Karpas-422 (cell line): ENCODE data around the gene FPR1. TPM values are rescaled to one million over a fixed set of nuclear protein-coding genes. Genes with fewer than 3 reads are reported as not detected.

Source experiments
- DNase-seq: peaks from one replicate; pipeline ENCODE4 v3.0.0-alpha.2; 2015
- H2AFZ ChIP-seq: fragments of 200-600 bp; sonication (generic); 2 replicates; pipeline ENCODE4 v1.6.1; 2014; ENCODE audit warnings: antibody characterized with exemption, low read length, mixed read lengths
- H3K27ac ChIP-seq: fragments of 200-600 bp; sonication (generic); 2 replicates; pipeline ENCODE4 v1.5.1; 2014; ENCODE audit warnings: mild to moderate bottlenecking, low read length, moderate library complexity
- H3K27me3 ChIP-seq: fragments of 200-600 bp; sonication (generic); 2 replicates; pipeline ENCODE4 v1.6.1; 2014; ENCODE audit warnings: low read length, mixed read lengths
- H3K36me3 ChIP-seq: fragments of 200-600 bp; sonication (generic); 2 replicates; pipeline ENCODE4 v1.6.1; 2014; ENCODE audit warnings: low read length, mixed read lengths; ENCODE audit not compliant: insufficient read depth
- H3K4me1 ChIP-seq: fragments of 200-600 bp; sonication (generic); 2 replicates; pipeline ENCODE4 v1.6.1; 2014; ENCODE audit warnings: mild to moderate bottlenecking, low read length, mixed read lengths
- H3K4me2 ChIP-seq: fragments of 200-600 bp; sonication (generic); 2 replicates; pipeline ENCODE4 v1.6.1; 2014; ENCODE audit warnings: low read length, low read depth, mild to moderate bottlenecking; ENCODE audit not compliant: poor library complexity, severe bottlenecking
- H3K4me3 ChIP-seq: fragments of 200-600 bp; sonication (generic); 2 replicates; pipeline ENCODE4 v1.5.1; 2014; ENCODE audit warnings: mild to moderate bottlenecking, antibody characterized with exemption, low read length, mixed read lengths
- H3K79me2 ChIP-seq: fragments of 200-600 bp; sonication (generic); 2 replicates; pipeline ENCODE4 v1.6.1; 2014; ENCODE audit warnings: mild to moderate bottlenecking, low read length, mixed read lengths
- H3K9ac ChIP-seq: fragments of 200-600 bp; sonication (generic); 2 replicates; pipeline ENCODE4 v1.6.0; 2014; ENCODE audit warnings: low read length
- H3K9me2 ChIP-seq: fragments of 200-600 bp; sonication (generic), shearing (Covaris generic); replicated peaks from 2 replicates; pipeline ENCODE4 v1.6.0; 2014; ENCODE audit warnings: mild to moderate bottlenecking, low read length, moderate library complexity; ENCODE audit not compliant: insufficient read depth
- H3K9me3 ChIP-seq: fragments of 300-700, 200-600 bp; sonication (generic); 2 replicates; pipeline ENCODE4 v1.6.1; 2014; ENCODE audit warnings: low read length, mixed read lengths
- H4K20me1 ChIP-seq: fragments of 200-600 bp; sonication (generic); 2 replicates; pipeline ENCODE4 v1.6.1; 2014; ENCODE audit warnings: mild to moderate bottlenecking, antibody characterized with exemption, low read length, low read depth; ENCODE audit not compliant: insufficient read depth
- total RNA-seq: library from RNA; depleted of rRNA; stranded (reverse); fragments of >200 nt; shearing (Covaris generic); gene quantifications from 2 replicates; pipeline ENCODE4 v1.2.3, GENCODE V29; 2014; ENCODE audit warnings: low replicate concordance; rRNA removed

Gene FPR1, protein sequence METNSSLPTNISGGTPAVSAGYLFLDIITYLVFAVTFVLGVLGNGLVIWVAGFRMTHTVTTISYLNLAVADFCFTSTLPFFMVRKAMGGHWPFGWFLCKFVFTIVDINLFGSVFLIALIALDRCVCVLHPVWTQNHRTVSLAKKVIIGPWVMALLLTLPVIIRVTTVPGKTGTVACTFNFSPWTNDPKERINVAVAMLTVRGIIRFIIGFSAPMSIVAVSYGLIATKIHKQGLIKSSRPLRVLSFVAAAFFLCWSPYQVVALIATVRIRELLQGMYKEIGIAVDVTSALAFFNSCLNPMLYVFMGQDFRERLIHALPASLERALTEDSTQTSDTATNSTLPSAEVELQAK
- 5.8 and 14.8 TPM in 2 replicates for total RNA-seq

- Histone ChIP-seq H3K4me3 (peak within 1 kb of the TSS; percentile 60), H2AFZ (peak within 1 kb of the TSS; percentile 82; the same call in 1 of the 2 replicates), H3K9ac (peak within 1 kb of the TSS; percentile 71), H4K20me1 (no peaks in the 10 kb centered on the region), H3K79me2 (no peaks in the 10 kb centered on the region), H3K9me2 (no peaks in the 10 kb centered on the region), H3K9me3 (no peaks in the 10 kb centered on the region), H3K4me1 (peaks cover 27% of the 10 kb centered on the region), H3K4me2 (peak within 1 kb of the TSS; percentile 74), H3K27ac (peak within 1 kb of the TSS; percentile 93), H3K27me3 (no peaks in the 10 kb centered on the region), H3K36me3 (no peaks in the 10 kb centered on the region)
- peak; percentile 95 for DNase-seq
Measured at GRCh38 chr19:51751655-51752054, at the start of gene FPR1. Gene FPR1 (minus strand): TSS chr19:51751878. CDS start chr19:51746994, 4,884 bp downstream.

DNA sequence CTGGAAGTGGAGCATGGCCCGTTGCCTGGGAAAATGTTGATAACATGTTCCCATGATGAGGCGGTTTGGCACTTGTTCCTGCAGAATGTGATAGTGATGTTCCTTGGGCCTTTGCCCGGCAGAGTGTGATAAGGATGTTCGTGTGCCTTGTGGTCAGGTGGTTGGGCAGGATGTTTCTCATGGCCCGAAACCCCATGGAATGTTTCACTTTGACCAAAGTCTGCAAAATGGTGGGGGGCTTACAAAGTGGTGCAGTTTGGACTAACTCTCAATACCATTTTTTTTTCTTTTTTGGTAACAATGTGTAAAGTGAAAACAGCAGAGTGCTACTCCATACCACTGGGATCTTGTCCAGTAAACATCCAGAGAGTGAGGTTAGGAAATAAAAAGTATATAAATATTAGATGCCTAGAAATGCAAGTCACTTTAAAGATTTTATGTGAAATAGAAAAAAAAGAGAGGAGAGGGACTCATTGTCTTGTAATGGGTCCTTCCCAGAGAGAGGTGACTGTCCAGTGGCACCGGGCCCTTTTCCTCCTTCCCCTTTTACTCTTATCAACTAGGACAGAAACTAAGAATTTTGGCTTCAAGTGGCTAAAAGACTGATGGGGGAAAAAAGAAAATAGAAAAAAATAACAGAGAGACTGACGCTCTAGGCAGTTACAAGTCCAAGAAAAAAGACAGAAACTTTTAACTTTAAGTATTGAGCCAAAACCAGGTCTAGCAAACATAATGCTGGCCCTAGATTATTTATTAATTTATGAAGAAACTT, 49.0 kb upstream of the FPR1 start:
- Histone ChIP-seq H3K9me3 (no peaks in the 10 kb centered on the region), H3K27ac (no peak overlapping the region), H3K4me1 (peaks cover 5% of the 10 kb centered on the region), H3K4me3 (no peak overlapping the region), H3K9ac (no peak overlapping the region), H3K9me2 (no peaks in the 10 kb centered on the region), H3K27me3 (no peaks in the 10 kb centered on the region; the same call in 1 of the 2 replicates), H3K79me2 (no peaks in the 10 kb centered on the region), H3K36me3 (no peaks in the 10 kb centered on the region), H3K4me2 (no peak overlapping the region), H4K20me1 (no peaks in the 10 kb centered on the region), H2AFZ (no peak overlapping the region)
- no peak for DNase-seq

GRCh38 chr19:51799774-51800472, 48.2 kb upstream of the FPR1 start:
- Histone ChIP-seq H3K4me3 (no peak overlapping the region), H3K9ac (no peak overlapping the region), H3K4me1 (peaks cover 5% of the 10 kb centered on the region), H3K9me3 (no peaks in the 10 kb centered on the region), H2AFZ (no peak overlapping the region), H3K9me2 (no peaks in the 10 kb centered on the region), H3K27me3 (no peaks in the 10 kb centered on the region; the same call in 1 of the 2 replicates), H3K4me2 (no peak overlapping the region), H3K36me3 (no peaks in the 10 kb centered on the region), H4K20me1 (no peaks in the 10 kb centered on the region), H3K79me2 (no peaks in the 10 kb centered on the region), H3K27ac (no peak overlapping the region)
- DNase-seq = no peak

DNA sequence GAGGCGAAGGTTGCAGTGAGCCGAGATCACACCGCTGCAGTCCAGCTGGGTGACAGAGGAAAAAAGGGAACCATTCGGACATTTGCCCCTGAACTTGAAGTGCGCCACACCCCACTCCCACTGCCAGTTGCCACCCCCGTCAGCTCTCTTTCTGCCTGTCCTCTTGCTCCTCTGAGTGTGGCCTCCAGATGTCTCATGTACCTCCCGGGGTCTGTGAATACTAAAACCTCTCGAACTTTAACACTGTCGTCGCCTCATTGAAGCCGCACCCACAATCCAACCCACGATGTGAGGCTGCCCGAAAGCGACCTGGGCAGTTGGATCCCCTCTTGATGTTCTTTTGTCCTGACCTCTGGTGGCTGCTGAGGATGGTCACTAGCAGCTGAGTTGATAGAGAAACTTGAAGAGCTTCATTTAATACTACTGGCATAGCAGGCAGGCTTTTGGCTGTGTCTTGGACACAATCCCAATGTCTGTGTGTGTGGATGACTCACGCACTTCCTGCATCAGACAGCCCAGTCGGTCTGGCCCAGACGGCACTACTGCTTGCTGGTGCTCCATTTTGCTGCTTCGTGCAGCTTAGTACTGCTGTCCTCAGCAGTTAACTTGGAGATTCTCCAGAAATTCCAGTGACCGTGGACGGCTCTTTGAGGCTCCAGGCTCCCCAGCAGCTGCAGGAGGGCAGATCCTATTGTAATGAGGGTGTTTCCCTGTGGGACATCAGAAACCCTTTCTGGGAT, 47.5 kb upstream of the FPR1 start:
- no peak overlapping the region for H2AFZ ChIP-seq
- no peaks in the 10 kb centered on the region for H3K9me3 ChIP-seq

GRCh38 chr19:51798062-51798461, 46.4 kb upstream of the FPR1 start:
- Histone ChIP-seq H4K20me1 (no peaks in the 10 kb centered on the region), H3K27ac (no peak overlapping the region), H3K36me3 (no peaks in the 10 kb centered on the region), H3K79me2 (no peaks in the 10 kb centered on the region), H3K9me3 (no peaks in the 10 kb centered on the region), H3K4me1 (no peaks in the 10 kb centered on the region), H3K4me3 (no peak overlapping the region), H3K9ac (no peak overlapping the region), H3K27me3 (no peaks in the 10 kb centered on the region; the same call in 1 of the 2 replicates), H3K9me2 (no peaks in the 10 kb centered on the region), H3K4me2 (no peak overlapping the region), H2AFZ (no peak overlapping the region)
- DNase-seq = no peak

More for the DNA sequence above, 47.5 kb upstream of the FPR1 start:
- Histone ChIP-seq H3K27me3 (no peaks in the 10 kb centered on the region; the same call in 1 of the 2 replicates), H3K4me3 (no peak overlapping the region), H3K4me2 (no peak overlapping the region), H4K20me1 (no peaks in the 10 kb centered on the region), H3K9ac (no peak overlapping the region), H3K4me1 (peaks cover 5% of the 10 kb centered on the region), H3K9me2 (no peaks in the 10 kb centered on the region), H3K27ac (no peak overlapping the region), H3K79me2 (no peaks in the 10 kb centered on the region), H3K36me3 (no peaks in the 10 kb centered on the region)
- DNase-seq = no peak

DNA sequence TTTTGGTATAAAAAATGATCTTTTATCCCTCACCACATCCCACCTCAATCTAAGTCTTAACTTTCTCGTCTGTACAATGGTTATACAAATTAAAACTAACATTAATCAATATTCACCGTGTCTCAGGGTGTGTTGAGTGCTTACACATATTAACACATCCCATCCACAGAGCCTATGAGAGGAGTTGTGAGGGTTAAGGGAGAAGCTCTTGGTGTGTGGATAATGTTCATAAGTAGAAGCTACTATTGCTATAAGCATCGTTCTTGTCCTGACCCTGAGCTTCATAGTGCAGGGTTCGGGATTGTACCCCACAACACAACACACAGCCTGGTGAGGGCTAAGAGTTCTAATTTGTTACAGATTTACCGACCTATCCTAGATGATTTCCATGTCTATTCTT, 45.8 kb upstream of the FPR1 start:
- Histone ChIP-seq H3K4me1 (no peaks in the 10 kb centered on the region), H3K4me2 (no peak overlapping the region), H3K9me3 (no peaks in the 10 kb centered on the region), H2AFZ (no peak overlapping the region), H3K4me3 (no peak overlapping the region), H3K9me2 (no peaks in the 10 kb centered on the region), H3K27me3 (no peaks in the 10 kb centered on the region; the same call in 1 of the 2 replicates), H4K20me1 (no peaks in the 10 kb centered on the region), H3K9ac (no peak overlapping the region), H3K36me3 (no peaks in the 10 kb centered on the region), H3K79me2 (no peaks in the 10 kb centered on the region), H3K27ac (no peak overlapping the region)
- no peak for DNase-seq

DNA sequence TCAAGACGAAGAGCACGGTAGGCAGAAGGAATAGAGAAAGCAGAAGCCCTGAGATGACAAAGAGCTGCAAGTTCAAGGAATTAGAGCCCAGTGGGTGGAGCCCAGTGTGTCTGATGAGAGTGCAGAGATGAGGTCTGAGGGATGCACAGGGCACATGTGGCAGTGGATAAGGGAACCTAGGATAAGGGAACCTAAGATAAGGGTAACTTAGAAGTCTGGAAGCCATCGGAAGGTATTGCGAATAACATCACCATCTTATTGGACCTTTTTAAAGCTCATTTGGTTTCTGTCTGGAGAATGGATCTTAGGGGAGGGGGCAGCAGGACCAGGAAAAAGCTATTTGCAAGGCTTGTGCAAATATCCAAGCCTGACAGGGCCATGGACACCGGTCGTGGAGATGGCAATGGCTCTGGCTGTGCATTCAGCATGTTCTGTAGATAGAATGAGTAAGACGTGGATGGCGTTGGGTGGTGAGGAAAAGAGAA, 44.6 kb upstream of the FPR1 start:
- H3K27ac ChIP-seq = no peak overlapping the region
- H3K27me3 ChIP-seq = peaks cover 4% of the 10 kb centered on the region; the same call in 1 of the 2 replicates
- no peaks in the 10 kb centered on the region for H3K4me1 ChIP-seq
- no peak overlapping the region for H3K9ac ChIP-seq
- DNase-seq = no peak
- no peaks in the 10 kb centered on the region for H4K20me1 ChIP-seq
- no peaks in the 10 kb centered on the region for H3K9me2 ChIP-seq
- no peaks in the 10 kb centered on the region for H3K36me3 ChIP-seq
- no peak overlapping the region for H2AFZ ChIP-seq
- H3K4me3 ChIP-seq = no peak overlapping the region
- no peaks in the 10 kb centered on the region for H3K9me3 ChIP-seq
- H3K4me2 ChIP-seq = no peak overlapping the region
- H3K79me2 ChIP-seq = no peaks in the 10 kb centered on the region
